ENCODE measurements around the gene PAM16.

PAM16 gene

GRCh38 chr16:4321286-4322120, 29.6 kb downstream of the PAM16 start:
- no peak for DNase-seq (ENCODE audit: low read depth in 3 of 3, low spot score in 1 of 3)

- DNase-seq (ENCODE audit: low read depth in 3 of 3, low spot score in 1 of 3): no peak
These were observed 30.5 kb downstream of the PAM16 start for GRCh38 chr16:4320571-4321137.

GRCh38 chr16:4319454-4320421, 31.4 kb downstream of the PAM16 start:
- DNase-seq (ENCODE audit: low read depth in 3 of 3, low spot score in 1 of 3): no peak

GRCh38 chr16:4318967-4319366, 32.2 kb downstream of the PAM16 start:
- no peak for DNase-seq (ENCODE audit: low read depth in 3 of 3, low spot score in 1 of 3)

GRCh38 chr16:4318451-4318910, 32.6 kb downstream of the PAM16 start:
- DNase-seq (ENCODE audit: low read depth in 3 of 3, low spot score in 1 of 3): no peak

GRCh38 chr16:4317532-4318450, 33.3 kb downstream of the PAM16 start:
- no peak for DNase-seq (ENCODE audit: low read depth in 3 of 3, low spot score in 1 of 3)

GRCh38 chr16:4316864-4317531, 34.1 kb downstream of the PAM16 start:
- no peak for DNase-seq (ENCODE audit: low read depth in 3 of 3, low spot score in 1 of 3)

- DNase-seq (ENCODE audit: low read depth in 3 of 3, low spot score in 1 of 3): no peak
These were observed 34.8 kb downstream of the PAM16 start for GRCh38 chr16:4316108-4316863.

GRCh38 chr16:4315186-4316107, 35.7 kb downstream of the PAM16 start, which contains the start of gene GLIS2:
TSS of gene GLIS2 (plus strand) at chr16:4316067. CDS start at chr16:4332281, 16,214 bp downstream.
- no peak for DNase-seq (ENCODE audit: low read depth in 3 of 3, low spot score in 1 of 3)

GRCh38 chr16:4314532-4315185, 36.5 kb downstream of the PAM16 start:
- DNase-seq (ENCODE audit: low read depth in 3 of 3, low spot score in 1 of 3): no peak

GRCh38 chr16:4313563-4314531, 37.3 kb downstream of the PAM16 start:
- no peak for DNase-seq (ENCODE audit: low read depth in 3 of 3, low spot score in 1 of 3)

- DNase-seq (ENCODE audit: low read depth in 3 of 3, low spot score in 1 of 3): no peak
These were observed 41.3 kb downstream of the PAM16 start for GRCh38 chr16:4309833-4310266.

- no peak for DNase-seq (ENCODE audit: low read depth in 3 of 3, low spot score in 1 of 3)
These were observed 41.9 kb downstream of the PAM16 start for GRCh38 chr16:4309102-4309832.

GRCh38 chr16:4307215-4308037, 43.7 kb downstream of the PAM16 start:
- peak; percentile 92 to 94 (median 94) for DNase-seq (ENCODE audit: low read depth in 3 of 3, low spot score in 1 of 3)
